HEK293 (cell line): ENCODE results near the gene HERC3.

Experiments
- CTCF ChIA-PET: fragments of 350-600 bp; formaldehyde crosslinking; extraction: SDS; loops from one replicate; lab custom pipeline; 2021; ENCODE audit warnings: antibody characterized with exemption; lab: Yijun Ruan, JAX
- POLR2A ChIA-PET: fragments of 300-600 bp; formaldehyde crosslinking; extraction: SDS; loops from one replicate; lab custom pipeline; 2020; ENCODE audit warnings: antibody characterized with exemption, inconsistent platforms; lab: Yijun Ruan, JAX
- H3K27ac ChIP-seq: fragments of 200-500 bp; sonication (Bioruptor generic); 2 replicates; pipeline ENCODE4 v1.5.1; 2014; ENCODE audit warnings: low read depth, low read length, control low read depth, inconsistent platforms; ENCODE audit errors: extremely low read depth
- H3K36me3 ChIP-seq, 2 experiments: fragments of 200-500 bp in 1 of 2; sonication (Bioruptor generic) in 1 of 2; 1 replicate in 1 of 2; 2 replicates in 1 of 2; pipeline ENCODE4 v1.5.1; 2014 to 2017; ENCODE audit warnings: inconsistent platforms in 2 of 2, low read length in 2 of 2; ENCODE audit not compliant: control insufficient read depth in 2 of 2, insufficient read depth in 1 of 2
- H3K4me1 ChIP-seq: fragments of 200-500 bp; sonication (Bioruptor generic); 2 replicates; pipeline ENCODE4 v1.5.1; 2014; ENCODE audit warnings: mild to moderate bottlenecking, low read length, inconsistent platforms; ENCODE audit not compliant: control insufficient read depth, insufficient read depth
- H3K4me3 ChIP-seq: 2 replicates; pipeline ENCODE4 v1.5.1; 2011; ENCODE audit warnings: low read depth, mild to moderate bottlenecking, control low read depth, low read length, moderate library complexity
- H3K9me3 ChIP-seq: fragments of 200-500 bp; sonication (Bioruptor generic); 2 replicates; pipeline ENCODE4 v1.5.1; 2014; ENCODE audit warnings: low read depth, low read length, inconsistent platforms; ENCODE audit not compliant: control insufficient read depth, insufficient read depth
- BCL6B ChIP-seq: fragments of 450-650 bp; formaldehyde crosslinking; IDR thresholded peaks from 2 replicates; pipeline ENCODE4 v1.5.1; 2017; ENCODE audit warnings: missing biosample characterization, missing genetic modification characterization
- KLF7 ChIP-seq: fragments of 450-650 bp; formaldehyde crosslinking; IDR thresholded peaks from 2 replicates; pipeline ENCODE4 v1.5.1; 2016; ENCODE audit warnings: missing biosample characterization, missing genetic modification characterization, borderline replicate concordance
- KLF9 ChIP-seq: fragments of 450-650 bp; formaldehyde crosslinking; IDR thresholded peaks from 2 replicates; pipeline ENCODE4 v1.5.1; 2016; ENCODE audit warnings: missing biosample characterization, missing genetic modification characterization, low read depth
- MZF1 ChIP-seq: fragments of 450-650 bp; formaldehyde crosslinking; IDR thresholded peaks from 2 replicates; pipeline ENCODE4 v1.5.1; 2017; ENCODE audit warnings: missing biosample characterization, missing genetic modification characterization, borderline replicate concordance
- ZBTB1 ChIP-seq: fragments of 450-650 bp; formaldehyde crosslinking; IDR thresholded peaks from 2 replicates; pipeline ENCODE4 v1.5.1; 2016; ENCODE audit warnings: missing biosample characterization, missing genetic modification characterization
- ZNF132 ChIP-seq: fragments of 450-650 bp; formaldehyde crosslinking; IDR thresholded peaks from 2 replicates; pipeline ENCODE4 v1.5.1; 2017; ENCODE audit warnings: missing biosample characterization, missing genetic modification characterization, borderline replicate concordance
- ZNF157 ChIP-seq: fragments of 450-650 bp; formaldehyde crosslinking; IDR thresholded peaks from 2 replicates; pipeline ENCODE4 v1.5.1; 2016; ENCODE audit warnings: missing biosample characterization, missing genetic modification characterization
- ZNF184 ChIP-seq: fragments of 450-650 bp; IDR thresholded peaks from 2 replicates; pipeline ENCODE4 v1.5.1; 2018; ENCODE audit warnings: missing biosample characterization, mild to moderate bottlenecking, missing genetic modification characterization
- ZNF19 ChIP-seq: fragments of 450-650 bp; formaldehyde crosslinking; IDR thresholded peaks from 2 replicates; pipeline ENCODE4; 2016; ENCODE audit warnings: missing biosample characterization, missing genetic modification characterization, low read depth
- ZNF266 ChIP-seq: fragments of 450-650 bp; formaldehyde crosslinking; IDR thresholded peaks from 2 replicates; pipeline ENCODE4 v1.5.1; 2016; ENCODE audit warnings: missing biosample characterization, missing genetic modification characterization, low read depth
- ZNF513 ChIP-seq: fragments of 450-650 bp; IDR thresholded peaks from 2 replicates; pipeline ENCODE4 v1.5.1; 2018; ENCODE audit warnings: missing biosample characterization, missing genetic modification characterization
- ZNF623 ChIP-seq: fragments of 450-650 bp; formaldehyde crosslinking; IDR thresholded peaks from 2 replicates; pipeline ENCODE4 v1.5.1; 2016; ENCODE audit warnings: missing biosample characterization, missing genetic modification characterization
- ZNF629 ChIP-seq: fragments of 450-650 bp; formaldehyde crosslinking; IDR thresholded peaks from 2 replicates; pipeline ENCODE4 v1.5.1; 2017; ENCODE audit warnings: missing biosample characterization, missing genetic modification characterization
- TF ChIP-seq, protein P1 (sequence below): fragments of 450-650 bp; formaldehyde crosslinking; IDR thresholded peaks from 2 replicates; pipeline ENCODE4 v1.5.1; 2016; ENCODE audit warnings: missing biosample characterization, missing genetic modification characterization
- TF ChIP-seq, protein P2 (sequence below): fragments of 450-650 bp; formaldehyde crosslinking; IDR thresholded peaks from 2 replicates; pipeline ENCODE4 v1.5.1; 2016; ENCODE audit warnings: missing biosample characterization, missing genetic modification characterization, borderline replicate concordance
- TF ChIP-seq, protein P3 (sequence below): fragments of 450-650 bp; formaldehyde crosslinking; IDR thresholded peaks from 2 replicates; pipeline ENCODE4 v1.5.1; 2016; ENCODE audit warnings: missing biosample characterization, missing genetic modification characterization

The HERC3 gene

DNA sequence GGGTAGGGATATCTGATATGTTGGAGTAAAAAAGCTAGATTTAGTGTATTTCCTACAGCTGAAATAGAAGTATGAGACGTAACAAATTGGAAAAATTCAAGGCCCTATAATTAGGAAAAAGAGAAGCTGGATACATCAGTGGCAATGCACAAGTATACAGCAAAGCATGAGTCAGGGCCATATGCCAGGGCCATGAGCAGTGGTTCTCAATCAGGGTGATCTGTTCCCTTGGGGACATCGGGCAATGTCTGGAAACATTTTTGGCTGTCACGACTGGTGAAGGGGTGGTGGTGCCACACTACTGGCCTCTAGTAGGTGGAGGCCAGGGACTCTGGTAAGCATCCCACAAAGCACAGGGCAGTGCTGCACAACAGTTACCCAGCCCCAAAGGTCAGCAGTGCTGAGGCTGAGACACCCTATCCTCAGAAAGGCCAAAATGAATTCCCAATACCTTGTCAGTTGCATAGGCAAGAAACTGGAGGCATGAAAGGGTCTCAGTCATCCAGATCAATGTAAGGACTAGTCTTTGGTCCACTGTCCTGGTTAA lies 142.2 kb downstream of the HERC3 start (continued):
- TF ChIP-seq ZNF513 (tag by site-specific recombination) (no peak), KLF7 (tag by site-specific recombination) (no peak), ZNF266 (no peak), MZF1 (tag by site-specific recombination) (no peak), ZNF623 (tag by site-specific recombination) (no peak), ZNF132 (no peak), ZNF184 (no peak), ZNF629 (tag by site-specific recombination) (no peak), KLF9 (tag by site-specific recombination) (no peak)

DNA sequence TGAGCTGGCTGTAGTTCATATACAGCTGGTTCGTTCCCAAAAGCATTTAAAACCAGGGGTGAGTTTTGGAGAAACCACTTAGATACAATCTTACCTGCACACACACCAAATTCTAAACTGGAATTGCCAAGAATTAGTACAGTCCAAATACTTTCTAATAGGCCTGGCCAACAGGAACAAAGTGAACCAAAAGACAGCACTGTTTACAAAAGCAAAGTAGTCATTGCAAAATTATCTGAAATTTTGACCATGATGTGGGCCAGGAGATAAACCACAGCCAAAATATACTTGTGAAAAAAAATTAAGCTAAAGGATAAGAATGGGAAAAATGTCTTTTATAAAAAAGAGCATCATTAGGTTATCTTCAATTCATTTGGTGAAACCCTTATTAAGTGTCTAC lies 143.3 kb downstream of the HERC3 start:
- CTCF ChIA-PET = no interaction called here
- Histone ChIP-seq H3K36me3 (peaks cover 0 to 35% of the 10 kb centered on the region in 2 experiments; a peak in 2 of 3 replicates), H3K9me3 (no peaks in the 10 kb centered on the region), H3K27ac (no peak overlapping the region), H3K4me3 (no peak overlapping the region), H3K4me1 (no peaks in the 10 kb centered on the region)
- TF ChIP-seq ZNF19 (tag by site-specific recombination) = no peak
- no peak for TF ChIP-seq ZBTB1 (tag by site-specific recombination)
- no peak for TF ChIP-seq ZNF157
- TF ChIP-seq, protein P1, sequence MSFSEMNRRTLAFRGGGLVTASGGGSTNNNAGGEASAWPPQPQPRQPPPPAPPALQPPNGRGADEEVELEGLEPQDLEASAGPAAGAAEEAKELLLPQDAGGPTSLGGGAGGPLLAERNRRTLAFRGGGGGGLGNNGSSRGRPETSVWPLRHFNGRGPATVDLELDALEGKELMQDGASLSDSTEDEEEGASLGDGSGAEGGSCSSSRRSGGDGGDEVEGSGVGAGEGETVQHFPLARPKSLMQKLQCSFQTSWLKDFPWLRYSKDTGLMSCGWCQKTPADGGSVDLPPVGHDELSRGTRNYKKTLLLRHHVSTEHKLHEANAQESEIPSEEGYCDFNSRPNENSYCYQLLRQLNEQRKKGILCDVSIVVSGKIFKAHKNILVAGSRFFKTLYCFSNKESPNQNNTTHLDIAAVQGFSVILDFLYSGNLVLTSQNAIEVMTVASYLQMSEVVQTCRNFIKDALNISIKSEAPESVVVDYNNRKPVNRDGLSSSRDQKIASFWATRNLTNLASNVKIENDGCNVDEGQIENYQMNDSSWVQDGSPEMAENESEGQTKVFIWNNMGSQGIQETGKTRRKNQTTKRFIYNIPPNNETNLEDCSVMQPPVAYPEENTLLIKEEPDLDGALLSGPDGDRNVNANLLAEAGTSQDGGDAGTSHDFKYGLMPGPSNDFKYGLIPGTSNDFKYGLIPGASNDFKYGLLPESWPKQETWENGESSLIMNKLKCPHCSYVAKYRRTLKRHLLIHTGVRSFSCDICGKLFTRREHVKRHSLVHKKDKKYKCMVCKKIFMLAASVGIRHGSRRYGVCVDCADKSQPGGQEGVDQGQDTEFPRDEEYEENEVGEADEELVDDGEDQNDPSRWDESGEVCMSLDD = no peak
- TF ChIP-seq, protein P2, sequence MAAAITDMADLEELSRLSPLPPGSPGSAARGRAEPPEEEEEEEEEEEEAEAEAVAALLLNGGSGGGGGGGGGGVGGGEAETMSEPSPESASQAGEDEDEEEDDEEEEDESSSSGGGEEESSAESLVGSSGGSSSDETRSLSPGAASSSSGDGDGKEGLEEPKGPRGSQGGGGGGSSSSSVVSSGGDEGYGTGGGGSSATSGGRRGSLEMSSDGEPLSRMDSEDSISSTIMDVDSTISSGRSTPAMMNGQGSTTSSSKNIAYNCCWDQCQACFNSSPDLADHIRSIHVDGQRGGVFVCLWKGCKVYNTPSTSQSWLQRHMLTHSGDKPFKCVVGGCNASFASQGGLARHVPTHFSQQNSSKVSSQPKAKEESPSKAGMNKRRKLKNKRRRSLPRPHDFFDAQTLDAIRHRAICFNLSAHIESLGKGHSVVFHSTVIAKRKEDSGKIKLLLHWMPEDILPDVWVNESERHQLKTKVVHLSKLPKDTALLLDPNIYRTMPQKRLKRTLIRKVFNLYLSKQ (tag by site-specific recombination) = no peak
- TF ChIP-seq ZNF184 = no peak
- no peak for TF ChIP-seq BCL6B (tag by site-specific recombination)
- POLR2A ChIA-PET = no interaction called here

DNA sequence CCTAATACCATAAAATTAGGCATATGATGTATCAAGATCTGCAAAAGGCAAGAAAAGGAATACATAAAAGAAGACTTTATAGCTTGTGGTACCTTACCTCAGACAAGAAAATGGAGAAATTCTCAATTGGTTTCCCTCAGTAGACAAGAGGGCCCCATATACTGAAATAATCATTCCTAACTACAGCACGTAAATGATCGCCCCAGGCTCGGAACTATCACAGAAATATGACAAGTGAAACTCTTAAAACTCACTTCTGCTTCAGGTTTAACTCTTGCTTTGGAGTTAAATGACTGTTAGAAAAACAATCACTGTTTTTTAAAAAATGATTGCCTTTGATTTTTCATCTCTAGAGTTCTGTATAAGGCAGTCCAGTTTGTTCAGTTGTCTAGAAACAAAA lies 144.0 kb downstream of the HERC3 start:
- TF ChIP-seq, protein P3, sequence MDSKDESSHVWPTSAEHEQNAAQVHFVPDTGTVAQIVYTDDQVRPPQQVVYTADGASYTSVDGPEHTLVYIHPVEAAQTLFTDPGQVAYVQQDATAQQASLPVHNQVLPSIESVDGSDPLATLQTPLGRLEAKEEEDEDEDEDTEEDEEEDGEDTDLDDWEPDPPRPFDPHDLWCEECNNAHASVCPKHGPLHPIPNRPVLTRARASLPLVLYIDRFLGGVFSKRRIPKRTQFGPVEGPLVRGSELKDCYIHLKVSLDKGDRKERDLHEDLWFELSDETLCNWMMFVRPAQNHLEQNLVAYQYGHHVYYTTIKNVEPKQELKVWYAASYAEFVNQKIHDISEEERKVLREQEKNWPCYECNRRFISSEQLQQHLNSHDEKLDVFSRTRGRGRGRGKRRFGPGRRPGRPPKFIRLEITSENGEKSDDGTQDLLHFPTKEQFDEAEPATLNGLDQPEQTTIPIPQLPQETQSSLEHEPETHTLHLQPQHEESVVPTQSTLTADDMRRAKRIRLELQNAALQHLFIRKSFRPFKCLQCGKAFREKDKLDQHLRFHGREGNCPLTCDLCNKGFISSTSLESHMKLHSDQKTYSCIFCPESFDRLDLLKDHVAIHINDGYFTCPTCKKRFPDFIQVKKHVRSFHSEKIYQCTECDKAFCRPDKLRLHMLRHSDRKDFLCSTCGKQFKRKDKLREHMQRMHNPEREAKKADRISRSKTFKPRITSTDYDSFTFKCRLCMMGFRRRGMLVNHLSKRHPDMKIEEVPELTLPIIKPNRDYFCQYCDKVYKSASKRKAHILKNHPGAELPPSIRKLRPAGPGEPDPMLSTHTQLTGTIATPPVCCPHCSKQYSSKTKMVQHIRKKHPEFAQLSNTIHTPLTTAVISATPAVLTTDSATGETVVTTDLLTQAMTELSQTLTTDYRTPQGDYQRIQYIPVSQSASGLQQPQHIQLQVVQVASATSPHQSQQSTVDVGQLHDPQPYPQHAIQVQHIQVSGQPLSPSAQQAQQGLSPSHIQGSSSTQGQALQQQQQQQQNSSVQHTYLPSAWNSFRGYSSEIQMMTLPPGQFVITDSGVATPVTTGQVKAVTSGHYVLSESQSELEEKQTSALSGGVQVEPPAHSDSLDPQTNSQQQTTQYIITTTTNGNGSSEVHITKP (tag by site-specific recombination) = no peak
- Histone ChIP-seq H3K4me3 (no peak overlapping the region), H3K27ac (no peak overlapping the region), H3K36me3 (peaks cover 0 to 30% of the 10 kb centered on the region in 2 experiments; a peak in 1 of 3 replicates), H3K4me1 (no peaks in the 10 kb centered on the region), H3K9me3 (no peaks in the 10 kb centered on the region)
- POLR2A ChIA-PET = no interaction called here
- CTCF ChIA-PET = interaction anchor here (0.7 to 1.2 kb wide), 2 partner anchors 9 to 47 kb away, joined by 3 read pairs; no protein-coding TSS in a partner anchor
